ENCODE data around the gene CFAP54.

GRCh38 chr12:96482086-96482485 lies 7.3 kb upstream of the CFAP54 start:
- TF ChIP-seq CTCF (IDR thresholded peaks at IDR 0.05; ENCODE audit: low read depth, low read length, poor library complexity, severe bottlenecking) = no peak
- no peak for TF ChIP-seq EZH2phosphoT487 (IDR thresholded peaks at IDR 0.05; ENCODE audit: borderline replicate concordance, low read length)
